ENCODE results near the gene CNGA4.

The CNGA4 gene

DNA sequence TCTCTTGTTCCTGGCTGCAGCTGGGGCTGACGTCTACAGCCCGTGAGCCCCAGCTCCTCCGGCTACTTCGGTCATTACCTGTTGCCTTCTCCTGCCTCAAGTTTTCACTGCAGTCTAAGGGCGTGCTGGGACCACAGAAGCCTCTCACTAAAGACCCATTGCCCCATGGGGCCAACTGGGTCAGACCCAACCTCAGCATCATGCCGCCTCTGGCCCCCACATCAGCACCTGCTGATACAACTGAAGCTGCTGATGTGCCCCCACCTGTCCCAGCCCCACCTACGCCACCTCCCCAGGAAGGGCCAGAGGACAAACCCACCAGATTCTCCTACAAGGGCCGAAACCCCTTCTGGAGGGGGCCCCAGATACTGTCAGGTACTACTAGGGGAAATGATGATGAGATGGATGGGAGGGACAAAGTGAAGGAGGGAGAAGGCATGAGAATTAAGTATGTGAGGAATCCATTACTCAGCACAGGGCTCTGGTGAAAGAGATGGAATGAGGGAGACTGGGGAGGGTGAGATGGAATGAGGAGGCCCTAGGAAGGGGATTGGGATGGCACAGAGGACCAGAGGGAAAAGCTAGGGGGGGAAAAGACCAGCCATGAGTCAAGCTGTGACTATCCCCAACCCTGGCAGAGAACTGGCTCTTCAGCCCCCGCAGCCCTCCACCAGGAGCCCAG is 28.5 kb upstream of the CNGA4 start:
- TF ChIP-seq, protein P1, sequence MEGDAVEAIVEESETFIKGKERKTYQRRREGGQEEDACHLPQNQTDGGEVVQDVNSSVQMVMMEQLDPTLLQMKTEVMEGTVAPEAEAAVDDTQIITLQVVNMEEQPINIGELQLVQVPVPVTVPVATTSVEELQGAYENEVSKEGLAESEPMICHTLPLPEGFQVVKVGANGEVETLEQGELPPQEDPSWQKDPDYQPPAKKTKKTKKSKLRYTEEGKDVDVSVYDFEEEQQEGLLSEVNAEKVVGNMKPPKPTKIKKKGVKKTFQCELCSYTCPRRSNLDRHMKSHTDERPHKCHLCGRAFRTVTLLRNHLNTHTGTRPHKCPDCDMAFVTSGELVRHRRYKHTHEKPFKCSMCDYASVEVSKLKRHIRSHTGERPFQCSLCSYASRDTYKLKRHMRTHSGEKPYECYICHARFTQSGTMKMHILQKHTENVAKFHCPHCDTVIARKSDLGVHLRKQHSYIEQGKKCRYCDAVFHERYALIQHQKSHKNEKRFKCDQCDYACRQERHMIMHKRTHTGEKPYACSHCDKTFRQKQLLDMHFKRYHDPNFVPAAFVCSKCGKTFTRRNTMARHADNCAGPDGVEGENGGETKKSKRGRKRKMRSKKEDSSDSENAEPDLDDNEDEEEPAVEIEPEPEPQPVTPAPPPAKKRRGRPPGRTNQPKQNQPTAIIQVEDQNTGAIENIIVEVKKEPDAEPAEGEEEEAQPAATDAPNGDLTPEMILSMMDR (IDR thresholded peaks at IDR 0.05) = no peak

DNA sequence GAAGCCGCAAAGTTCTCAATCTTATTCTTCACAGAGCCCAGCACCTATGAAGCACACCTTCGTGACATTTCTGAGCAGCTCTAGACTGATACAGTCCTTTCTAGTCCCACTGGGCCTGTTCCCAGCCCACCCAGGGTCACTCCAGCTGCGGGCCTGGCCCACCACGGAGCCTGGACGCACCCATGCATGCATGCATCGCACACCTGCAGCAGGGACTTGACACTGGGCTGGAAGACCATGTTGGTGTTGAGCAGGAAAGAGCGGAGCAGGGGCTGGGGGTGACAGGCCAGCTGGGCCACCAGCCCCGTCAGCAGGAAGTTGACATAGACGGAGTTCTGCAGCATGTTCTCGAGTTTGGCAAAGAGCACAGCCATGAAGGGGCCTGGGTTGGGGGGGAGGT is 24.4 kb upstream of the CNGA4 start:
- TF ChIP-seq, protein P1 (IDR thresholded peaks at IDR 0.05) = no peak

DNA sequence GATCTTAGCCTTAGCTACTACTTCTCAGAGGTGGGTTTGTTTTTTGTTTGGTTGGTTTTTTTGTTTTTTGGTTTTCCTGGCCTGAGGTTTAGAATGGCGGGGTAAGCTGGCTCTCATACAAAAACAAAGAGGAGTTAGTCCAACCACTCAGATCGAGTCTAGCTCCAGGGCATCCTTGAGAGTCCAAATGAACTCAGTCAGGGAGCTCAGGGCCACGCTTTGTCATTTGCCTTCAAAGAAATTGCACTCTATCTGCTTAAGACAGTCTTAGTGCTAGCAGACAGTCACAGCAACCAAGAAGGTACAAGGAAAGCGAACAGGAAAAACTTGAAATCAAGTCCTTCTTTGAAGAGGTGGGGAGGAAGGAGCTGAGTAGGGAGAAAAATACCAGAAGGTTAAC is 22.4 kb upstream of the CNGA4 start:
- TF ChIP-seq, protein P1 (IDR thresholded peaks at IDR 0.05) = no peak

DNA sequence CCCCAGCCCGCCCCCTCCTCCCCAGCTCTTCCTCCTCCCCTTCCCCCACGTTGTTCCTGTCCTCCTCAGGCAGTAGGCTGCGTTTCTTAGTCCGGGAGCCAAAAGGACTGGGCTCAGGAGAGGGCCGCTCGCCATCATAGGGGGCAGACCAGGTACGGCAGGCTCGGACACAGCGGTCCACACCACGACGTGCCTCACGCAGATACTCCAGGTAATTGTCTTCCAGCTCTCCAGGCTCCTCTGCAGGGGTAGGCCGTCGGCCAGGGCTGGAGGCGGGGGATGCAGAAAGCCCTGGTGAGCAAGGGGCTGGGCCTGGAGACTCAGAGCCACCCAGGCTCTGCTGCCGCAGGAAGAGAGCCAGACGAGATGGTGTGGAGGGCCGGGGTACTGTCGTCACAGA is 21.2 kb upstream of the CNGA4 start:
- TF ChIP-seq, protein P1 (IDR thresholded peaks at IDR 0.05) = no peak

DNA sequence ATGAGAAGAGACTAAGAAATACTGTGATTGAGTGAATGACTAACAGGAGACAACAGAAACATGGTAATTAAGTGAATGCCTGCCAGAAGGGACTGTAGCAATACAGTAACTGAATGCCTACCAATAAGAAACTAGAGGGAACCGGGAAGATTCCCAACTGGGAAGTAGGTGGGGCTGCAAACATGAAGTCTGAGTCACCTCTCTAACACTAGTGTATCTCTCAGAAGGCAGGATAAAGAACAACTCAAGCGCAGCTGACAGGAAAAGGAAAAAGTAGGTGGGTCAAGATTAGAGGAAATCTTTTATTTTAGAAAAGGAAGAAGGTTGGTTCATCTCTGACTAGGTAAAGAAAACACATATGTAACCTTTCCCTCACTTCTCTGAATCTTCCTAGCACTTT is 19.5 kb upstream of the CNGA4 start:
- TF ChIP-seq, protein P1 (IDR thresholded peaks at IDR 0.05) = no peak

DNA sequence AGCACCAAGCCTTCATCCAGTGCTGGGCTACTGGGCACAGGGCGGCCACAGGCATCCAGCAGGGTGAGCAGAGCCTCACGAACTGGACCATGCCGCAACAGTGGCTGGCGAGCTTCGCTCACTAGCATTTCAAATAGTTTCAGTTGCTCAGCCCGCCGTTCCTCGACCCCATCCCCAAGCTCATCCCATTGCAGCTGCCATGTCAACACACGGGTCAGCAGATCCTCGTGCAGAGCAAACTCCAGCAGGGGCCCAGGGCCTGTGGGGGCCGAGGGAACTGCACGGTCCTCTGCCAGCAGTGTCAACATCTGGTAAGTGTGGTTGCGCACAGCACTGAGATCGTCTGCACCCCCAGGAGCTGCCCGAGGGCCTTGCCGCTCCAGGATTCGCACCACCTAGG is 15.0 kb upstream of the CNGA4 start:
- TF ChIP-seq, protein P1 (IDR thresholded peaks at IDR 0.05) = no peak

DNA sequence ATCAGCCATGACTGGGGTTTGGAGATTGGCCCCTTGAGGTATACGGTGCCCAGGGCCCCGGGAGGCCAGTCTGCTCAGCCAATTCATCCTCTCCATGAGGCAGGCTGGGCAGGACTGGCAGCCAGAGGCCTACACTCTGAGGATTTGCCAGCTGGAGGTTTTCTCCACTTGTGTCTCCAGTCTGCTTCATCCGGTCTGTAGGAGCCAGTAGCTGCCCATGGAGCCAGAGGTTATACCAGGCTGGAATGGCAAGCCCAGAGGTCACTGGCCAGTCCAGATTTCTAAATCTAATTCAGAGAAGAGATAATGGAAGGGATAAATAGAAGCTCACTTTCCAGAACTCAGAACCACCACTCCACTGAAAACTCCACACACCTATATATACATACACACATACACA is 14.5 kb upstream of the CNGA4 start:
- TF ChIP-seq, protein P1 (IDR thresholded peaks at IDR 0.05) = no peak

DNA sequence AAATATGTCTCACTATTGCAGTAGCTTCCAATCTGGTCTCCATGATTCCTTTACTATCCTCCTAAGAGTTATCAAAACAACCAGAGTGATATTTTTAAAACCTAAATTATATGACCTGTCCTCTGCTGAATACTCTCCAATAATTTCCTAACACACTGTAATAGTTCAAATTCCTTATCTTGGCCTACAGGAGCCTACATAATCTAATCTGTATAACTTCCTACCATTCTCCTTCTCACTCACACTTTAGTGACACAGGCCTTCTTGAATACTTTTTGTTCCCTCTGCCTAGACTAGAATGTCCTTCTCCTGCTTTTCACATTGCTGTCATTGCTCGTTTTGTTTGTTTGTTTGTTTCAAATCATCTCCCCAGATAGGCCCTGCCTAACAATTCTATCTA is 13.9 kb upstream of the CNGA4 start:
- TF ChIP-seq, protein P1 (IDR thresholded peaks at IDR 0.05) = no peak
